RWPE2 (cell line): ENCODE results near the gene ZNF426.

Source experiments
- ATAC-seq: fragments of 200-7000 bp; cut with Tn5 transposase; 3 replicates; pipeline ENCODE4 v1.9.1; 2021; ENCODE audit warnings: low read depth
- DNase-seq: peaks from one replicate; pipeline ENCODE4 v3.0.0-alpha.2; 2020; ENCODE audit warnings: low spot score
- H3K27ac ChIP-seq: fragments of 450-650 bp; 2 replicates; pipeline ENCODE4 v1.5.1; 2017; ENCODE audit warnings: mild to moderate bottlenecking; ENCODE audit not compliant: poor library complexity, severe bottlenecking
- H3K27me3 ChIP-seq: fragments of 250-450 bp; sonication (Bioruptor Pico); 2 replicates; pipeline ENCODE4 v1.5.1; 2021; ENCODE audit warnings: mild to moderate bottlenecking, moderate library complexity; ENCODE audit not compliant: insufficient read depth, poor library complexity, severe bottlenecking
- H3K36me3 ChIP-seq: fragments of 250-450 bp; sonication (Bioruptor Pico); 2 replicates; pipeline ENCODE4 v1.5.1; 2020; ENCODE audit warnings: low read depth, mild to moderate bottlenecking, moderate library complexity
- H3K4me1 ChIP-seq: fragments of 250-450 bp; sonication (Bioruptor Pico); 2 replicates; pipeline ENCODE4 v1.5.1; 2021; ENCODE audit warnings: mild to moderate bottlenecking, moderate library complexity; ENCODE audit not compliant: insufficient read depth, poor library complexity, severe bottlenecking
- H3K4me3 ChIP-seq: fragments of 250-450 bp; sonication (Bioruptor Pico); 2 replicates; pipeline ENCODE4 v1.5.1; 2021; ENCODE audit warnings: mild to moderate bottlenecking, moderate library complexity; ENCODE audit not compliant: severe bottlenecking
- H3K9me3 ChIP-seq: fragments of 250-450 bp; sonication (Bioruptor Pico); 2 replicates; pipeline ENCODE4 v1.5.1; 2021; ENCODE audit warnings: mild to moderate bottlenecking, moderate library complexity; ENCODE audit not compliant: severe bottlenecking
- TF ChIP-seq, protein P1 (sequence below): fragments of 450-650 bp; IDR thresholded peaks from one replicate; pipeline ENCODE4 v1.5.1; 2017; ENCODE audit warnings: mild to moderate bottlenecking, moderate library complexity; ENCODE audit not compliant: poor library complexity, severe bottlenecking

Gene ZNF426

DNA sequence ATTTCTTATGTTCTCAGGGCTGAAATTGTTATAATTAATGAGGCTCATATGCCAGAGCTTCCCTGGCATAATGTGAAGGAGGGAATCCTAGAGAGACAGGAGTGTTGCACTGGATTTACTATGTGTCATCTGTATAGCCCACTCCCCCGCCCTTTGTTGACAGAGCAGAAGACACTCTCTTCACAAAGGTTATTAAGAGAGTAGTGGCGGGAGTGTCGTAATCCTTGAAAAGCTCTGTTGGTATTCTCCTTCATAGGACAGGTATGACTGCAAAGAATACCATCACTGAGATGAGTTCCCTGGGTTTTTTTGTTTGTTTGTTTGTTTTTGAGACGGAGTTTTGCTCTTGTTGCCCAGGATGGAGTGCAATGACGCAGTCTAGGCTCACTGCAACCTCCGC lies 31.8 kb upstream of the ZNF426 start:
- DNase-seq = no peak
- Histone ChIP-seq H3K36me3 (peaks cover 96% of the 10 kb centered on the region), H3K27ac (no peak overlapping the region), H3K27me3 (no peaks in the 10 kb centered on the region), H3K4me1 (no peaks in the 10 kb centered on the region), H3K9me3 (peaks cover 61% of the 10 kb centered on the region), H3K4me3 (no peak overlapping the region)
- ATAC-seq = no peak
- TF ChIP-seq, protein P1, sequence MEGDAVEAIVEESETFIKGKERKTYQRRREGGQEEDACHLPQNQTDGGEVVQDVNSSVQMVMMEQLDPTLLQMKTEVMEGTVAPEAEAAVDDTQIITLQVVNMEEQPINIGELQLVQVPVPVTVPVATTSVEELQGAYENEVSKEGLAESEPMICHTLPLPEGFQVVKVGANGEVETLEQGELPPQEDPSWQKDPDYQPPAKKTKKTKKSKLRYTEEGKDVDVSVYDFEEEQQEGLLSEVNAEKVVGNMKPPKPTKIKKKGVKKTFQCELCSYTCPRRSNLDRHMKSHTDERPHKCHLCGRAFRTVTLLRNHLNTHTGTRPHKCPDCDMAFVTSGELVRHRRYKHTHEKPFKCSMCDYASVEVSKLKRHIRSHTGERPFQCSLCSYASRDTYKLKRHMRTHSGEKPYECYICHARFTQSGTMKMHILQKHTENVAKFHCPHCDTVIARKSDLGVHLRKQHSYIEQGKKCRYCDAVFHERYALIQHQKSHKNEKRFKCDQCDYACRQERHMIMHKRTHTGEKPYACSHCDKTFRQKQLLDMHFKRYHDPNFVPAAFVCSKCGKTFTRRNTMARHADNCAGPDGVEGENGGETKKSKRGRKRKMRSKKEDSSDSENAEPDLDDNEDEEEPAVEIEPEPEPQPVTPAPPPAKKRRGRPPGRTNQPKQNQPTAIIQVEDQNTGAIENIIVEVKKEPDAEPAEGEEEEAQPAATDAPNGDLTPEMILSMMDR = no peak

DNA sequence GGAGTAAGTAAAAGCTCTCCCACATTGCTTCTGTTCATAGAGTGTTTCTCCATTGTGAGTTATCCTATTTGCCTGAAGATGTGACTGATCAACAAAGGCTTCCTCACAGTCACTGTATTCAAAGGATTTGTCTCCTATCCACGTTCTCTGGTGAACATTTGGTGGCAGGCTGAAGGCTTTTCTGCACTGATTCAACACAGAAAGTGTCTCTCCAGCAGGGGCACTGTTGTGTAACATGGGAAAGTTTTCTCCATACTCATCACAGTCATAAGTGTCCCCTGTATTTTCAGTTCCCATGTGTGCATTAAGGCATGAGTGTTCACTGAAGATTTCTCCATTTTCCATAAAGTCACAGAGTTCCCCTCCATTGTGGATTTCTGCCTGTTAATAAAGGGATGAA lies 28.3 kb upstream of the ZNF426 start:
- H3K9me3 ChIP-seq = peaks cover 63% of the 10 kb centered on the region
- no peak overlapping the region for H3K27ac ChIP-seq
- ATAC-seq (no peak), DNase-seq (no peak)
- peaks cover 97% of the 10 kb centered on the region for H3K36me3 ChIP-seq
- no peaks in the 10 kb centered on the region for H3K4me1 ChIP-seq
- H3K27me3 ChIP-seq = no peaks in the 10 kb centered on the region
- no peak overlapping the region for H3K4me3 ChIP-seq
- TF ChIP-seq, protein P1 = no peak

GRCh38 chr19:9565900-9566705 lies 27.7 kb upstream of the ZNF426 start:
- Histone ChIP-seq H3K36me3 (peaks cover 97% of the 10 kb centered on the region), H3K27ac (no peak overlapping the region), H3K4me3 (no peak overlapping the region), H3K9me3 (peaks cover 57% of the 10 kb centered on the region), H3K27me3 (no peaks in the 10 kb centered on the region), H3K4me1 (no peaks in the 10 kb centered on the region)
- no peak for ATAC-seq
- DNase-seq = no peak
- TF ChIP-seq, protein P1 = no peak

- Histone ChIP-seq H3K4me1 (no peaks in the 10 kb centered on the region), H3K27me3 (no peaks in the 10 kb centered on the region), H3K9me3 (peaks cover 6% of the 10 kb centered on the region), H3K27ac (no peak overlapping the region), H3K4me3 (no peak overlapping the region), H3K36me3 (peaks cover 11% of the 10 kb centered on the region; the same call in 1 of the 2 replicates)
- no peak for ATAC-seq
- TF ChIP-seq, protein P1 = no peak
- DNase-seq = no peak
Measured at GRCh38 chr19:9552536-9553274, 14.3 kb upstream of the ZNF426 start.
